ENCODE measurements around the gene PPFIBP2. TPM values are rescaled to one million over a fixed set of nuclear protein-coding genes. Genes with fewer than 3 reads are reported as not detected.

PPFIBP2 gene
- total and polyA plus RNA-seq, 2 of the 13 experiments (the other 11 are each of a cell fraction or from before 2014, with no cell fraction given): 15.0 to 52.5 TPM

GRCh38 chr11:7513234-7514098 is at the start of gene PPFIBP2 (continued):
- TF ChIP-seq ZNF407 (CRISPR knock-in tag; IDR thresholded peaks at IDR 0.05; ENCODE audit: not compliant biosample characterization): peak; percentile 20
- TF ChIP-seq RAD51 (IDR thresholded peaks at IDR 0.05; ENCODE audit: borderline replicate concordance): peak; percentile 51; the same call in 1 of the 2 replicates
- TF ChIP-seq GTF3A (CRISPR knock-in tag; conservative IDR thresholded peaks at IDR 0.05): peak; percentile 45; the same call in 1 of the 2 replicates
- TF ChIP-seq HOXA9 (CRISPR knock-in tag; IDR thresholded peaks at IDR 0.05; ENCODE audit: borderline replicate concordance): 0 out of 2 replicates have a peak, but pooled peaks have one; percentile 39
- no peak for TF ChIP-seq GPN1 (CRISPR knock-in tag; IDR thresholded peaks at IDR 0.05; ENCODE audit: borderline replicate concordance)
- TF ChIP-seq HES4 (CRISPR knock-in tag; IDR thresholded peaks at IDR 0.05; ENCODE audit: borderline replicate concordance): peak; percentile 48; the same call in 1 of the 2 replicates
- peak; percentile 31; the same call in 1 of the 2 replicates for TF ChIP-seq ZNF235 (CRISPR knock-in tag; IDR thresholded peaks at IDR 0.05; ENCODE audit: borderline replicate concordance)
- peak; percentile 9; the same call in 1 of the 2 replicates for TF ChIP-seq ZBTB25 (CRISPR knock-in tag; IDR thresholded peaks at IDR 0.05)
- 0 out of 2 replicates have a peak, but pooled peaks have one; percentile 35 for TF ChIP-seq ZNF782 (CRISPR knock-in tag; IDR thresholded peaks at IDR 0.05; ENCODE audit: borderline replicate concordance)
- no peak for TF ChIP-seq NR2F6 (IDR thresholded peaks at IDR 0.05)
- TF ChIP-seq NR2F6 (CRISPR knock-in tag; IDR thresholded peaks at IDR 0.05): 0 out of 2 replicates have a peak, but pooled peaks have one; percentile 11
- TF ChIP-seq GFI1 (CRISPR knock-in tag; IDR thresholded peaks at IDR 0.05; ENCODE audit: borderline replicate concordance): no peak
- 0 out of 2 replicates have a peak, but pooled peaks have one; percentile 36 for TF ChIP-seq ZIK1 (CRISPR knock-in tag; IDR thresholded peaks at IDR 0.05; ENCODE audit: borderline replicate concordance, low read depth)
- TF ChIP-seq BHLHE40 (IDR thresholded peaks at IDR 0.05; ENCODE audit: low read length): peak; percentile 57
- TF ChIP-seq STAG1 (CRISPR knock-in tag; IDR thresholded peaks at IDR 0.05): peak; percentile 75
- TF ChIP-seq ERF (CRISPR knock-in tag; IDR thresholded peaks at IDR 0.05): 0 out of 2 replicates have a peak, but pooled peaks have one; percentile 19
- peak; percentile 23; the same call in 1 of the 2 replicates for TF ChIP-seq ZNF605 (CRISPR knock-in tag; IDR thresholded peaks at IDR 0.05)
- TF ChIP-seq RFX5 (IDR thresholded peaks at IDR 0.05; ENCODE audit: low read depth, low read length): no peak
- 0 out of 2 replicates have a peak, but pooled peaks have one; percentile 55 for TF ChIP-seq ZNF333 (CRISPR knock-in tag; IDR thresholded peaks at IDR 0.05; ENCODE audit: borderline replicate concordance)
